DND-41 (cell line): ENCODE results near the gene RNF150.

Experiments used
- ATAC-seq: fragments of 200-7000 bp; cut with Tn5 transposase; 3 replicates; pipeline ENCODE4 v1.9.1; 2021; ENCODE audit warnings: low read depth; ENCODE audit not compliant: insufficient read depth
- DNase-seq: peaks from one replicate; pipeline ENCODE4 v3.0.0-alpha.2; 2020
- H2AFZ ChIP-seq: 2 replicates; pipeline ENCODE4 v1.6.0; 2012; ENCODE audit warnings: low read depth, low read length
- H3K27ac ChIP-seq: 2 replicates; pipeline ENCODE4 v1.5.1; 2012; ENCODE audit warnings: low read length, inconsistent platforms
- H3K27me3 ChIP-seq: fragments of 200-600 bp; sonication (generic); 2 replicates; pipeline ENCODE4 v1.6.0; 2012; ENCODE audit warnings: low read length, mild to moderate bottlenecking, inconsistent platforms; ENCODE audit not compliant: insufficient read depth, poor library complexity
- H3K36me3 ChIP-seq: 2 replicates; pipeline ENCODE4 v1.5.1; 2012; ENCODE audit warnings: low read length, inconsistent platforms; ENCODE audit not compliant: insufficient read depth
- H3K4me1 ChIP-seq: 2 replicates; pipeline ENCODE4 v1.5.1; 2012; ENCODE audit warnings: mild to moderate bottlenecking, low read length; ENCODE audit not compliant: insufficient read depth
- H3K4me2 ChIP-seq: 2 replicates; pipeline ENCODE4 v1.6.0; 2012; ENCODE audit warnings: mild to moderate bottlenecking, moderate library complexity, low read length, inconsistent platforms; ENCODE audit not compliant: insufficient read depth
- H3K4me3 ChIP-seq, 2 experiments: fragments of 200-600 bp in 1 of 2; shearing (Covaris generic) in 1 of 2; 2 replicates each; pipeline ENCODE4 v1.5.1; 2012 to 2016; ENCODE audit warnings: inconsistent platforms in 2 of 2, low read length in 2 of 2, mild to moderate bottlenecking in 2 of 2, low read depth in 1 of 2, moderate library complexity in 1 of 2
- H3K79me2 ChIP-seq: 2 replicates; pipeline ENCODE4 v1.6.0; 2012; ENCODE audit warnings: low read length, inconsistent platforms; ENCODE audit not compliant: insufficient read depth
- H3K9ac ChIP-seq: 2 replicates; pipeline ENCODE4 v1.6.0; 2012; ENCODE audit warnings: low read depth, mild to moderate bottlenecking, inconsistent platforms, low read length, moderate library complexity
- H3K9me3 ChIP-seq: 2 replicates; pipeline ENCODE4 v1.5.1; 2012; ENCODE audit warnings: low read length, moderate library complexity, mild to moderate bottlenecking, inconsistent platforms; ENCODE audit not compliant: insufficient read depth, severe bottlenecking
- H4K20me1 ChIP-seq: 2 replicates; pipeline ENCODE4 v1.6.0; 2012; ENCODE audit warnings: low read length; ENCODE audit not compliant: insufficient read depth
- EZH2 ChIP-seq: IDR thresholded peaks from 3 replicates; pipeline ENCODE4 v1.6.1; 2012; ENCODE audit warnings: borderline replicate concordance, low read depth, mild to moderate bottlenecking, moderate library complexity, low read length, inconsistent platforms; ENCODE audit not compliant: severe bottlenecking
- TF ChIP-seq, protein P1 (sequence below): IDR thresholded peaks from 2 replicates; pipeline ENCODE4 v1.5.1; 2012; ENCODE audit warnings: borderline replicate concordance, low read length, moderate library complexity, mild to moderate bottlenecking; ENCODE audit not compliant: poor library complexity, severe bottlenecking; ENCODE audit errors: extremely low read depth

The RNF150 gene

GRCh38 chr4:140863197-140863596 is 270.1 kb downstream of the RNF150 start:
- ATAC-seq (no peak), DNase-seq (no peak)
- H3K79me2 ChIP-seq, result no peaks in the 10 kb centered on the region
- H2AFZ ChIP-seq, result no peak overlapping the region
- H3K4me1 ChIP-seq, result no peaks in the 10 kb centered on the region
- no peaks in the 10 kb centered on the region for H4K20me1 ChIP-seq
- no peaks in the 10 kb centered on the region for H3K9me3 ChIP-seq
- no peak overlapping the region for H3K4me3 ChIP-seq
- H3K36me3 ChIP-seq, result no peaks in the 10 kb centered on the region
- H3K27me3 ChIP-seq, result peaks cover 4% of the 10 kb centered on the region
- H3K9ac ChIP-seq, result no peak overlapping the region
- TF ChIP-seq, protein P1, sequence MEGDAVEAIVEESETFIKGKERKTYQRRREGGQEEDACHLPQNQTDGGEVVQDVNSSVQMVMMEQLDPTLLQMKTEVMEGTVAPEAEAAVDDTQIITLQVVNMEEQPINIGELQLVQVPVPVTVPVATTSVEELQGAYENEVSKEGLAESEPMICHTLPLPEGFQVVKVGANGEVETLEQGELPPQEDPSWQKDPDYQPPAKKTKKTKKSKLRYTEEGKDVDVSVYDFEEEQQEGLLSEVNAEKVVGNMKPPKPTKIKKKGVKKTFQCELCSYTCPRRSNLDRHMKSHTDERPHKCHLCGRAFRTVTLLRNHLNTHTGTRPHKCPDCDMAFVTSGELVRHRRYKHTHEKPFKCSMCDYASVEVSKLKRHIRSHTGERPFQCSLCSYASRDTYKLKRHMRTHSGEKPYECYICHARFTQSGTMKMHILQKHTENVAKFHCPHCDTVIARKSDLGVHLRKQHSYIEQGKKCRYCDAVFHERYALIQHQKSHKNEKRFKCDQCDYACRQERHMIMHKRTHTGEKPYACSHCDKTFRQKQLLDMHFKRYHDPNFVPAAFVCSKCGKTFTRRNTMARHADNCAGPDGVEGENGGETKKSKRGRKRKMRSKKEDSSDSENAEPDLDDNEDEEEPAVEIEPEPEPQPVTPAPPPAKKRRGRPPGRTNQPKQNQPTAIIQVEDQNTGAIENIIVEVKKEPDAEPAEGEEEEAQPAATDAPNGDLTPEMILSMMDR, result no peak
- TF ChIP-seq EZH2, result no peak
- no peak overlapping the region for H3K27ac ChIP-seq
- no peak overlapping the region for H3K4me2 ChIP-seq

GRCh38 chr4:140862177-140862442 is 271.2 kb downstream of the RNF150 start:
- Histone ChIP-seq H3K9ac (no peak overlapping the region), H3K36me3 (no peaks in the 10 kb centered on the region), H3K79me2 (no peaks in the 10 kb centered on the region), H3K9me3 (no peaks in the 10 kb centered on the region), H3K4me2 (no peak overlapping the region), H3K4me3 (no peak overlapping the region), H3K4me1 (no peaks in the 10 kb centered on the region), H2AFZ (no peak overlapping the region), H3K27ac (no peak overlapping the region), H3K27me3 (no peaks in the 10 kb centered on the region), H4K20me1 (no peaks in the 10 kb centered on the region)
- TF ChIP-seq, protein P1, result no peak
- TF ChIP-seq EZH2, result no peak
- ATAC-seq (no peak), DNase-seq (no peak)

GRCh38 chr4:140861359-140862176 is 271.7 kb downstream of the RNF150 start:
- Histone ChIP-seq H3K9ac (no peak overlapping the region), H3K4me3 (no peak overlapping the region), H3K27ac (no peak overlapping the region), H3K4me1 (no peaks in the 10 kb centered on the region), H3K36me3 (no peaks in the 10 kb centered on the region), H3K27me3 (no peaks in the 10 kb centered on the region), H3K4me2 (no peak overlapping the region), H3K9me3 (no peaks in the 10 kb centered on the region), H3K79me2 (no peaks in the 10 kb centered on the region), H4K20me1 (no peaks in the 10 kb centered on the region), H2AFZ (no peak overlapping the region)
- DNase-seq (peak; percentile 53), ATAC-seq (peak; percentile 69; the same call in 2 of the 3 replicates)
- no peak for TF ChIP-seq EZH2
- TF ChIP-seq, protein P1, result peak; percentile 84

- Histone ChIP-seq H3K36me3 (no peaks in the 10 kb centered on the region), H3K27me3 (peaks cover 4% of the 10 kb centered on the region), H3K4me2 (no peak overlapping the region), H3K4me1 (no peaks in the 10 kb centered on the region), H3K4me3 (no peak overlapping the region), H4K20me1 (no peaks in the 10 kb centered on the region), H3K27ac (no peak overlapping the region), H2AFZ (no peak overlapping the region), H3K9ac (no peak overlapping the region), H3K9me3 (no peaks in the 10 kb centered on the region), H3K79me2 (no peaks in the 10 kb centered on the region)
- ATAC-seq (no peak), DNase-seq (no peak)
- TF ChIP-seq EZH2, result no peak
- TF ChIP-seq, protein P1, result no peak
These were observed 274.4 kb downstream of the RNF150 start for GRCh38 chr4:140858897-140859296.
